ENCODE results near the gene ARRB1. TPM values are rescaled to one million over a fixed set of nuclear protein-coding genes. Genes with fewer than 3 reads are reported as not detected.
"Not testable (repeated sequence)": the region's sequence is repeated elsewhere in the genome, so short reads cannot be mapped to it uniquely, and the experiment has no call there.

Gene ARRB1
- 39.0 and 44.6 TPM in 2 replicates for total RNA-seq (2014; rRNA removed; shearing (Covaris generic))

DNA sequence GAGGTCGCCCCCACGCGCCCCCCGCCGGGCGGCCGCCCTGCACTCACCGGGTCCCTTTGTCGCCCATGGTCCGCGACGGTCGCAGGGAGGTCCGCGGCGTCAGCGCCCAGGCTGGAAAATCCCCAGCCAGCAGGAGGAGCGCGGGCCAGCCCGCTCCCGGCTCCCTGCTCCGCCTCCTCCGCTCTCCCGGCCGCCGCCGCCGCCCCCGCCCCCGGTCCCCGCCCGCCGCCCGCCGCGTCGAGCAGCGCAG is at the start of gene ARRB1:
TSS of gene ARRB1 (minus strand) at position 121 of the 250 bp plus-strand sequence. CDS start at position 67, 54 bp downstream.
- in situ Hi-C loops (cut with HindIII; ENCODE audit: low sequenced_read_pairs) = no loop called here
- peak; percentile 58 for DNase-seq (ENCODE audit: low spot score)

DNA sequence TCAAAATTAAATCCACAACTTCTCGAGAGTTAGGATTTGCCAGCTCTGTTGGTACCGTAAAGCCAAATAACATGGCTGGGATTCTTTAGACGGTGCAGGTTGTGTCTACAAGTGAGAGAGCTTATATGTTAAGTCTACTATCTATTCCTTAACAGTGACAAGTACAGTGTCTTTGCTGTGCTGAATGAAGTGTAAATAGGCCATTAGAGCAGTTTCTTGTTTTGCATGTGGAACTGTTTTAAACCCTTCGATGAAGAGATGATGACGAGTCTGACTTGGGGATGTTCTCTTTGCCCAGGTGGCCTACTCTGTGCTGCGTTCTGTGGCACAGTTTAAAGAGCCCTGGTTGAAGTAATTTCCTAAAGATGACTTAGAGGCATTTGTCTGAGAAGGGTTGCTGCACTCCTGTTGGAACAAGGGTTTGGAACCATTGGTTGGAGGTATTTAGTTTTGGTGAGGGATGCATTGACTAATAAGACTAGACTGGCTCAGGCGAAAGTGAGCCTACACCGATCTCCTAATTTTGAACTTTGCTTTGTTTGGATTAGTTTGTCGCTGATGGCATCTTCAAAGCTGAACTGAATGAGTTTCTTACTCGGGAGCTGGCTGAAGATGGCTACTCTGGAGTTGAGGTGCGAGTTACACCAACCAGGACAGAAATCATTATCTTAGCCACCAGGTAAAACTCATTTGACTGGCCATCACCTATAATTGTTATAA is 48.8 kb upstream of the ARRB1 start:
- in situ Hi-C loops (cut with HindIII; ENCODE audit: low sequenced_read_pairs) = no loop called here
- DNase-seq (ENCODE audit: low spot score) = no peak

- peak; percentile 95 for DNase-seq (ENCODE audit: low spot score)
- in situ Hi-C loops (cut with HindIII; ENCODE audit: low sequenced_read_pairs) = no loop called here
Observed at GRCh38 chr11:75399344-75400145, 48.1 kb upstream of the ARRB1 start, which contains the start of gene RPS3. RPS3 (plus strand) TSS chr11:75399518; CDS start chr11:75399548, 30 bp downstream.

DNA sequence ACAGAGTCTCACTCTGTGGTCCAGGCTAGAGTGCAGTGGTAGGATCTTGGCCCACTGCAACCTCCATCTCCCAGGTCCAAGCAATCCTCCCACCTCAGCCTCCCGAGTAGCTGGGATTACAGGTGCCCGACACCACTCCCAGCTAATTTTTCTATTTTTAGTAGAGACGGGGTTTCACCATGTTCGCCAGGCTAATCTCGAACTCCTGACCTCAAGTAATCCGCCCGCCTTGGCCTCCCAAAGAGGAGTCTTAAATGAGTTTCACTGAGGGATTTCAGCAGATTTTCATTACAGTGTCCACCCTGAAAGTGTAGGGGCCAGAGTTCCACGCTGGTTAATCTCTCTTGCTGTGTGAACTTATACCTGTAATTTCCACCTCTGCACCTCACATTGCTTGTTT is 47.4 kb upstream of the ARRB1 start:
- no peak for DNase-seq (ENCODE audit: low spot score)
- in situ Hi-C loops (cut with HindIII; ENCODE audit: low sequenced_read_pairs) = no loop called here

DNA sequence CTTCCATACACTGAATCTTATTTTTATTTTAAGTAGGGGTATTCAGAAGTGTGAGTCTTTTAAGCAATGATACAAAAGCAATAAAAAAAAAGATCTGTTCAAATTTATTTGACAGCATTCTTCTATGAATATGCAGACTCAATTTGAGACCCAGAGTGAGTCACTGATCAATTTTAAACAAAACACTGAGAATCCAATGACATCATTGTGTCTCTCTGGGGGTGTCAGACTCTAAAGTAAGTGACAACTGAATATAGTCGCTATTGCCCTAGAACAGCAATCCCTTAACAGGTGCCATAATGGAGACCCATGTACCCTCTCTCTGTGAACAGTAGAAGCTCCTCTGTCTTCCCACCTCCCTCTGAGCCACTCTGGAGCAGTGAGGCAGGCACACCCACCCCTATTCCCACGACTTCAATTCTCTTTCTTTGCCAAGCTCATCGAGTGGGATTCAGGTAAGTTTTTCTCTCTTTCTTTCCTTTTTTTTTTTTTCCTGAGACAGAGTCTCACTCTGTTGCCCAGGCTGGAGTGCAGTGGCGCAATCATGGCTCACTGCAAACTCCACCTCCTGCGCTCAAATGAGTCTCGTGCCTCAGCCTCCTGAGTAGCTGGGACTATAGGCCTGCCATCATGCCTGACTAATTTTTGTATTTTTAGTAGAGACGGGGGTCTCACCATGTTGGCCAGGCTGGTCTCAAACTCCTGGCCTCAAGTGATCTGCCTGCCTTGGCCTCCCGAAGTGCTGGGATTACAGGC is 42.8 kb upstream of the ARRB1 start:
- in situ Hi-C loops (cut with HindIII; ENCODE audit: low sequenced_read_pairs) = no loop called here
- DNase-seq (ENCODE audit: low spot score) = no peak

DNA sequence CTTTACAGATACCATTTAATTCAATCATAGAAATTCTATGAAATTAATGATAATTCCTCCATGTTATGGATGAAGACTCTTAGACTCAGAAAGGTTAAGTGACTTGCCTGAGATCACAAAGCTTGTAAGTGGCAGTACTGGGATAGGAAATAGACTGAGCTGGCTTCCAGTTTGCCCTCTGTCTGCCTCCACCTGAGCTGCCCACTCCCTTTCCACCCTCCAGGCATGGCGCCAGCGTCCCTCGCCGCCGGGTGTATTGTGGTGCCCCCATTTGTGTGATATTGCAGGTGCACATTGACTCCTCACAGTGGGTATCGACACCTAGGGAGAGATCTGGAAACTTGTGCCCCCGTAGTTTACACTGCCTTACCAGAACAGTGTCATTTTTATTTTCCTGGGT is 38.5 kb upstream of the ARRB1 start:
- no peak for DNase-seq (ENCODE audit: low spot score)
- in situ Hi-C loops (cut with HindIII; ENCODE audit: low sequenced_read_pairs) = no loop called here

DNA sequence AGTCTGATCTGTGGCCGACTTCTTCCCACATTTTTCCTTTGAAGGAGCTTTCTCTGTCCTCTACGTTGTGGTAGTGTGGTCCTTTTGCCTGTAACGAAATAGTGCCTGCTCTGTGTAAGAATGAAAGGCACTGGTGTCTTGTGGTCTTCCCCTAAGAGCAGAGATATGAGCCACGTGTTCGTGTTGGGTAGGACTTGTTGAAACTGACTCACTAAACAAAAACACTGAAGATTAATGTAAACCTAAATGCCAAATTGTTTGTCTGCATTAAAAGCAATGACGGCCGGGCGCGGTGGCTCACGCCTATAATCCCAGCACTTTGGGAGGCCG is 37.8 kb upstream of the ARRB1 start:
- DNase-seq (ENCODE audit: low spot score) = no peak
- in situ Hi-C loops (cut with HindIII; ENCODE audit: low sequenced_read_pairs) = no loop called here

DNA sequence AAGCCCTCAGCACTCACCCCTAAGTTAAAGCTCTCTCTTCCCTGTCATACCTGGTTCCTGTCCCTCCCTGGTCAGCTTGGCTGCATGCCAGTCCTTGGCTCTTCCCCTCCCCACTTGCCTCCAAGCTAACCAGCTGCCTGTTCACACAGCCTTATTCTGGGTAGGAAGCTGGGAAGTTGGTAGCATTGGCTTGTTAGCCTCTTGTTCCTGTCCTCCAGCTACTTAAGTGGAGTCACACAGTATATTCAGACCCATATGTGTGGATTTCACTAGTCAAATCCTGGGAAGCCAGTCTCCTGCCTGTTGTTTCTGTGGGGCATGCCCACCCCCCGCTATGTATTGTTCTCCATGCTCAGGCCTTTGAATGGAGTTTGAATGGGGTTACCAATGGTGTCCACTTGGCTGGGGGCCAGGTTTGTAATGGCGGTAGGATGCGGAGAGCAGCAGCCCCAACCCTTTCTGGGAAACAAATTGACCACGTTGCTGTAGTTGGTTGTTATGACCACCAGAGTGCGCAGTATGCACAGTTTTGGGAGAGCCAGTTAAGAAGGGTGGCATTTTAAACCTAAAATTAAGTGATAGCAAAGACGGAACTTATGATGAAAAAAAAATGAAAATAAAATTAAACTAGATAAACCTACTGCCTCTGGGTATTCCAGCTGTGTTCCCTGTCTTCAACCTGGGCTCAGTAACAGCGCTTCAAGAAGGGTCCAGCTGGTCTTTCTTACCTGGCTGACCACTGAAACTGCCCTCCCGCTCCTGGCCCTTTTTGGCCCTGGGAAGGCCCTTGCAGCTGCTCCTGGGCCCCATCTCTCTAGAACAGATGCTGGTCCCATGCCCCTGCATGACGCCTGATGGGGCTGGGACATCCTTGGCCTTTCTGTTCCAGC is 37.2 kb upstream of the ARRB1 start:
- DNase-seq (ENCODE audit: low spot score) = peak; percentile 85
- in situ Hi-C loops (cut with HindIII; ENCODE audit: low sequenced_read_pairs) = no loop called here

DNA sequence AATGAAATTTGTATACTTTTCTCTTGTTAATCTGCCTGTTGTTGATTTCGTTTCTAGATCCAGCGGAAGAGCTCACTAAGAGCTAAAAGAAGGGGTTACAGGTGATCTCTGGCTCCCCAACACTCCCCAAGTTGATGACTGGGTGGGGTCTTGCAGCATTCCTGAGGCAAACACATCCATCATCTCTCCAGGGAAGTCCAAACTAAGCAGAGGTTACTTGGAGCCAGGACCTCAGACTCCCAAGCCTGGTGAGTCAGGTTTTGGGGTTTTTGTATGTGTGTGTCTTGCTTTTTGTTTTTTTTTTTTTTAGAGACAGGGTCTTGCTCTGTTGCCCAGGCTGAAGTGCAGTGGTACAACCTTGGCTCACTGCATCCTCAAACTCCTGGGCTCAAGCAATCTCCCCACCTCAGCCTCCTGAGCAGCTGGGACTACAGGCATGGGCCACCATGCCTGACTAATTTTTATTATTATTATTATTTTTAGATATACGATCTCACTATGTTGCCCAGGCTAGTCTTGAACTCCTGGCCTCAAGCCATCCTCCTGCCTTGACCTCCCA is 36.4 kb upstream of the ARRB1 start:
- no peak for DNase-seq (ENCODE audit: low spot score)
- in situ Hi-C loops (cut with HindIII; ENCODE audit: low sequenced_read_pairs) = no loop called here

GRCh38 chr11:75386942-75387630 is 35.6 kb upstream of the ARRB1 start:
- in situ Hi-C loops (cut with HindIII; ENCODE audit: low sequenced_read_pairs) = no loop called here
- no peak for DNase-seq (ENCODE audit: low spot score)

GRCh38 chr11:75384438-75385080 is 33.1 kb upstream of the ARRB1 start:
- DNase-seq (ENCODE audit: low spot score) = peak; percentile 81
- in situ Hi-C loops (cut with HindIII; ENCODE audit: low sequenced_read_pairs) = no loop called here

- no peak for DNase-seq (ENCODE audit: low spot score)
- in situ Hi-C loops (cut with HindIII; ENCODE audit: low sequenced_read_pairs) = no loop called here
Observed at GRCh38 chr11:75383246-75383645, 31.8 kb upstream of the ARRB1 start.

GRCh38 chr11:75380716-75381420 is 29.4 kb upstream of the ARRB1 start:
- DNase-seq (ENCODE audit: low spot score) = no peak
- in situ Hi-C loops (cut with HindIII; ENCODE audit: low sequenced_read_pairs) = no loop called here

DNA sequence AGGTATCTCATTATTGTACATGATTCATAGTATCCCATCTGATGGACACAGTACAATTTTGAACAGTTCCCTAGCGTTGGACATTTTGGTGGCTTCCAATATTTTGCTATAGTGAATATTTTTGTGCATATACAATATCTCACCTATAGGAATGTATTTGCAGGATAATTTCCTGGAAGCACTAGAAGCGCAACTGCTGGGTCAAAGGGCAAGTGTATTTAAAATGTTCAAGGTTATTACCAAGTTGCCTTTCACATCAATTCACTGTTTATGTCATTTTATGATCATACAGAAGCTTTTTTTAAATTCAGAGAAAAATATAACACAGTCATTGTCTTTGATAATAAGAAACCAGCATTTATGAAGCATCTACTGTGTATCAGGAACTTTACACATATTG is 28.8 kb upstream of the ARRB1 start:
- in situ Hi-C loops (cut with HindIII; ENCODE audit: low sequenced_read_pairs) = no loop called here
- DNase-seq (ENCODE audit: low spot score) = no peak

DNA sequence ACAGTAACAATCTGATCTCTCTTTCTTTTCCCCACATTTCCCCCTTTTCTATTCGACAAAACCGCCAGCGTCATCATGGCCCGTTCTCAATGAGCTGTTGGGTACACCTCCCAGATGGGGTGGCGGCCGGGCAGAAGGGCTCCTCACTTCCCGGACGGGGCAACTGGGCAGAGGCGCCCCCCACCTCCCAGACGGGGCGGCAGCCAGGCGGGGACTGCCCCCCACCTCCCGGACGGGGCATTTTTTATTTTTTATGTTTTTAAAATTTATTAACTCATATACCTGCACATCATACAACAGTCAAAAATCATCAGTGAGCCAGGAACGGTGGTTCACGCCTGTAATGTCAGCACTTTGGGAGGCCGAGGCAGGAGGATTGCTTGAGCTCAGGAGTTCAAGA is 27.3 kb upstream of the ARRB1 start:
- in situ Hi-C loops (cut with HindIII; ENCODE audit: low sequenced_read_pairs); DNase-seq (ENCODE audit: low spot score): not testable (repeated sequence)

DNA sequence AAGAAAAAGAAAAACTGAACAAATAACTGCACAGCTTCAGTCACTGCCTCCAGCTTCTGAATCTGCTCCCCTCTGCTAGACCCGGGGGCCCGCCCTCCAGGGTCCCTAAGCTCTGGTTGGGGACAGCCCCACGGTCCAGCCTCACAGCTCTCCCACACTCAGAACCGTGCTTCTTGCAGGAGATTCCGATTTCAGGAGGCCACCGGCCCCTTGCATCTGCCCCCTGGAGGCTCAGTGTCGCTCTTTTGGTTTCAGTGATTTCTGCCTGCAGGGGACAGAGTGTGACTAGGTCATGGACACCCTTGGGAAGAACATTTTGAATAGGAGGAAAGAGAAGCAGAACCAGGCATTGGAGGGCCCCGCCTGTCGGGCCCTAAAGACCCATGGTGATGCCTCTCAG is 24.7 kb upstream of the ARRB1 start:
- in situ Hi-C loops (cut with HindIII; ENCODE audit: low sequenced_read_pairs) = no loop called here
- DNase-seq (ENCODE audit: low spot score) = no peak

DNA sequence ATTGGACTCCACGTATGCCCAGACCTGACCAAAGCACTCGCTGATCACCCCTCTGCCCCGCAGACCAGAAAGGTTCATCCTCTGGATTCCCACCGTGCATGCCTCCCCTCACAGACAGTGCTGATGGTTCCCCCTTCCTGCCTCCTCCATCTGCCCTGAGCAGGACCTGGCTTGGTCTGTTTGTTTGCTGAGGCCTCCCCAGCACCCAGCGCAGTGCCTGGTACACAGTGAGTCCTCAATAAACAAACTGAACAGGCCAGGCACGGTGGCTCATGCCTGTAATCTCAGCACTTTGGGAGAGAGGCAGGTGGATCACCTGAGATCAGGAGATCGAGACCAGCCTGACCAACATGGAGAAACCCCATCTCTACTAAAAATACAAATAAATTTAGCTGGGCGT is 24.2 kb upstream of the ARRB1 start:
- in situ Hi-C loops (cut with HindIII; ENCODE audit: low sequenced_read_pairs) = no loop called here
- DNase-seq (ENCODE audit: low spot score) = no peak
